ENCODE data around the gene SYTL4. TPM values are rescaled to one million over a fixed set of nuclear protein-coding genes. Genes with fewer than 3 reads are reported as not detected.

Gene SYTL4
- total RNA-seq, 2 donors from 2014 or later = 13.1 to 13.5 TPM

GRCh38 chrX:100659431-100660137 is 72.3 kb downstream of the SYTL4 start:
- no peaks in the 10 kb centered on the region for H3K36me3 ChIP-seq
- no peak for TF ChIP-seq CTCF (IDR thresholded peaks at IDR 0.05)
- no peaks in the 10 kb centered on the region for H3K27me3 ChIP-seq (replicated peaks; ENCODE audit: insufficient read depth)
- DNase-seq (ENCODE audit: low spot score) (no peak), ATAC-seq (ENCODE audit: insufficient number of reproducible peaks, low FRiP score, low read depth) (no peak)
- H3K4me3 ChIP-seq = no peak overlapping the region
- no peaks in the 10 kb centered on the region for H3K4me1 ChIP-seq (ENCODE audit: control insufficient read depth in 1 of 2, low read depth in 2 of 2)
- no peak overlapping the region for H3K27ac ChIP-seq
- no peaks in the 10 kb centered on the region for H3K9me3 ChIP-seq

DNA sequence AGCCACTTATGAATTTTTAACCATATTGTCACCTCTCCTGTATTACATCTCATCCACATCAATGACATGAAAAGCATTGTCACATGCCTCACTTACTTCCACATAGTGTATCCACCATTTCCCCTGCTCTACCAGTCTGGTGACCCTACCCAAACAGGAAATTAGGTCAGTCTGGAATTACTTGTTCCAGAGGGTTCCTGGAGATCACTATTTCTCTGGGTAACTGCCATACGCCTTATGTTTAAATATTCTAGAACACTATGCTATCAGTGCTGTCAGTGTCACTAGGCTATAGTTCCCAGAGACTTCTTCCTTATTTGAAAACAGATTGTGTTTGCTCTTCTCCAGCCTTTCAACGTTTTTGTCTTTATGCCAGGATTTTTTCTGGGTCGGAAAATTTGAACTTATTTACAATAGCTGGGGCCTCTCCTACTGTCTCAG is 73.0 kb downstream of the SYTL4 start:
- Histone ChIP-seq H3K9me3 (no peaks in the 10 kb centered on the region), H3K27ac (no peak overlapping the region), H3K36me3 (no peaks in the 10 kb centered on the region), H3K4me1 (ENCODE audit: control insufficient read depth in 1 of 2, low read depth in 2 of 2) (no peaks in the 10 kb centered on the region), H3K27me3 (replicated peaks; ENCODE audit: insufficient read depth) (no peaks in the 10 kb centered on the region), H3K4me3 (no peak overlapping the region)
- ATAC-seq (ENCODE audit: insufficient number of reproducible peaks, low FRiP score, low read depth) (no peak), DNase-seq (ENCODE audit: low spot score) (no peak)
- no peak for TF ChIP-seq CTCF (IDR thresholded peaks at IDR 0.05)

DNA sequence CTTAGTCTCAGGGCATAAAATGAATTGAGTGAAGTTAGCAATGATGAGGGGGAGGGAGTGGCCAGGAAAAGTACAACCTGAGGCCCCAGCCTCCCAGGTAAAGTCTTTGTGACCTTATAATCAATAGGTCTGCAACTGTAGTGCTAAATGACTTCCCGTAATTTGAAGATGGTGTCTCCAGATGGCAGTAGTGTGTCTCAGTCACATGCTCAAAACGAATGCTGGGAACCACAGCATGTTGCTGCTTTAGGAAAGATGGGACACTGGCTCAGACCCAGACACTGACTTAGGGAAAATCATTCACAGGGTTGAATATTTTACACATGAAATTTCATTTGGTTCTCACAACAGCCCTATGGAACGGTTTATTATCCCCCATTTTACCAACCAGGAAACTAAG is 77.7 kb downstream of the SYTL4 start:
- no peaks in the 10 kb centered on the region for H3K36me3 ChIP-seq
- DNase-seq (ENCODE audit: low spot score) (no peak), ATAC-seq (ENCODE audit: insufficient number of reproducible peaks, low FRiP score, low read depth) (no peak)
- H3K4me3 ChIP-seq = no peak overlapping the region
- no peaks in the 10 kb centered on the region for H3K9me3 ChIP-seq
- no peak for TF ChIP-seq CTCF (IDR thresholded peaks at IDR 0.05)
- H3K27me3 ChIP-seq (replicated peaks; ENCODE audit: insufficient read depth) = no peaks in the 10 kb centered on the region
- no peak overlapping the region for H3K27ac ChIP-seq
- peaks cover 0 to 4% of the 10 kb centered on the region in 2 donors for H3K4me1 ChIP-seq (ENCODE audit: control insufficient read depth in 1 of 2, low read depth in 2 of 2)

- Histone ChIP-seq H3K36me3 (no peaks in the 10 kb centered on the region), H3K9me3 (no peaks in the 10 kb centered on the region), H3K4me3 (no peak overlapping the region), H3K27me3 (replicated peaks; ENCODE audit: insufficient read depth) (no peaks in the 10 kb centered on the region), H3K4me1 (ENCODE audit: control insufficient read depth in 1 of 2, low read depth in 2 of 2) (peaks cover 5 to 14% of the 10 kb centered on the region in 2 donors), H3K27ac (no peak overlapping the region)
- DNase-seq (ENCODE audit: low spot score) (no peak), ATAC-seq (ENCODE audit: insufficient number of reproducible peaks, low FRiP score, low read depth) (no peak)
- TF ChIP-seq CTCF (IDR thresholded peaks at IDR 0.05) = no peak
These were observed 79.7 kb downstream of the SYTL4 start for GRCh38 chrX:100652266-100652665.

- H3K9me3 ChIP-seq = no peaks in the 10 kb centered on the region
- peaks cover 5 to 14% of the 10 kb centered on the region in 2 donors for H3K4me1 ChIP-seq (ENCODE audit: control insufficient read depth in 1 of 2, low read depth in 2 of 2)
- no peaks in the 10 kb centered on the region for H3K36me3 ChIP-seq
- TF ChIP-seq CTCF (IDR thresholded peaks at IDR 0.05) = no peak
- ATAC-seq (ENCODE audit: insufficient number of reproducible peaks, low FRiP score, low read depth) = no peak
- no peaks in the 10 kb centered on the region for H3K27me3 ChIP-seq (replicated peaks; ENCODE audit: insufficient read depth)
- no peak for DNase-seq (ENCODE audit: low spot score)
- H3K27ac ChIP-seq = peak overlapping the region in 1 of 2 donors; percentile 71
- H3K4me3 ChIP-seq = no peak overlapping the region
These were observed 81.1 kb downstream of the SYTL4 start for GRCh38 chrX:100650841-100651240.
